H9 (cell line): Measurements from ENCODE around the gene ICAM2. TPM values are rescaled to one million over a fixed set of nuclear protein-coding genes. Genes with fewer than 3 reads are reported as not detected.
A peak's percentile ranks its signal among the peaks of the same experiment; 100 is the strongest.

Experiments used
- DNase-seq: peaks from one replicate; pipeline ENCODE4 v3.0.0-alpha.2; 2017
- H2AFZ ChIP-seq: one replicate; pipeline ENCODE4 v1.6.1; 2013; ENCODE audit warnings: mild to moderate bottlenecking, low read length, control low read depth, moderate library complexity
- H2AK5ac ChIP-seq: 2 replicates; pipeline ENCODE4 v1.6.1; 2013; ENCODE audit warnings: low read length, control low read depth, mixed read lengths; ENCODE audit not compliant: insufficient read length
- H2BK120ac ChIP-seq: one replicate; pipeline ENCODE4 v1.6.1; 2013; ENCODE audit warnings: low read depth, mild to moderate bottlenecking, low read length, control low read depth, inconsistent platforms; ENCODE audit not compliant: poor library complexity, severe bottlenecking
- H2BK12ac ChIP-seq: 2 replicates; pipeline ENCODE4 v1.6.1; 2013; ENCODE audit warnings: low read length, control low read depth, mixed read lengths, low read depth; ENCODE audit not compliant: insufficient read length
- H2BK15ac ChIP-seq: 2 replicates; pipeline ENCODE4 v1.6.1; 2013; ENCODE audit warnings: low read depth, low read length, control low read depth
- H2BK20ac ChIP-seq: one replicate; pipeline ENCODE4 v1.6.1; 2013; ENCODE audit warnings: low read depth, mild to moderate bottlenecking, low read length, control low read depth, inconsistent platforms; ENCODE audit not compliant: poor library complexity, severe bottlenecking
- H2BK5ac ChIP-seq: 2 replicates; pipeline ENCODE4 v1.6.1; 2013; ENCODE audit warnings: low read length, control low read depth, mixed read lengths; ENCODE audit not compliant: insufficient read length
- H3K14ac ChIP-seq: 2 replicates; pipeline ENCODE4 v1.6.1; 2013; ENCODE audit warnings: low read length, control low read depth; ENCODE audit not compliant: insufficient read depth
- H3K18ac ChIP-seq: 2 replicates; pipeline ENCODE4 v1.6.1; 2013; ENCODE audit warnings: low read depth, mild to moderate bottlenecking, mixed read lengths, low read length, control low read depth; ENCODE audit not compliant: insufficient read length
- H3K23ac ChIP-seq: 2 replicates; pipeline ENCODE4 v1.6.1; 2013; ENCODE audit warnings: low read length, control low read depth, mixed read lengths, low read depth; ENCODE audit not compliant: insufficient read length
- H3K23me2 ChIP-seq: 2 replicates; pipeline ENCODE4 v1.6.1; 2013; ENCODE audit warnings: low read depth, mild to moderate bottlenecking, mixed read lengths, low read length, control low read depth; ENCODE audit not compliant: insufficient read length, poor library complexity, severe bottlenecking
- H3K27ac ChIP-seq: 2 replicates; pipeline ENCODE4 v1.5.1; 2013; ENCODE audit warnings: low read length, control low read depth, mixed read lengths, low read depth; ENCODE audit not compliant: insufficient read length
- H3K27me3 ChIP-seq: 2 replicates; pipeline ENCODE4 v1.6.1; 2013; ENCODE audit warnings: low read length, control low read depth, inconsistent platforms; ENCODE audit not compliant: insufficient read depth
- H3K4ac ChIP-seq: 2 replicates; pipeline ENCODE4 v1.6.1; 2013; ENCODE audit warnings: low read depth, mild to moderate bottlenecking, control low read depth, inconsistent platforms, low read length, moderate library complexity
- H3K4me1 ChIP-seq: 2 replicates; pipeline ENCODE4 v1.6.1; 2013; ENCODE audit warnings: low read length, control low read depth, inconsistent platforms; ENCODE audit not compliant: insufficient read depth
- H3K4me2 ChIP-seq: 2 replicates; pipeline ENCODE4 v1.6.1; 2013; ENCODE audit warnings: low read length, control low read depth, mixed read lengths; ENCODE audit not compliant: insufficient read length, insufficient read depth
- H3K56ac ChIP-seq: 2 replicates; pipeline ENCODE4 v1.6.1; 2013; ENCODE audit warnings: low read depth, mild to moderate bottlenecking, mixed read lengths, low read length, control low read depth; ENCODE audit not compliant: insufficient read length
- H3K79me1 ChIP-seq: 2 replicates; pipeline ENCODE4 v1.6.1; 2013; ENCODE audit warnings: low read depth, mild to moderate bottlenecking, moderate library complexity, low read length, control low read depth, inconsistent platforms; ENCODE audit not compliant: insufficient read depth, poor library complexity, severe bottlenecking
- H3K79me2 ChIP-seq: 2 replicates; pipeline ENCODE4 v1.6.1; 2013; ENCODE audit warnings: low read length, control low read depth, inconsistent platforms; ENCODE audit not compliant: insufficient read depth
- H3K9ac ChIP-seq: 2 replicates; pipeline ENCODE4 v1.6.1; 2013; ENCODE audit warnings: low read length, control low read depth, mixed read lengths; ENCODE audit not compliant: insufficient read length; ENCODE audit errors: extremely low read depth
- H3K9me3 ChIP-seq: one replicate; pipeline ENCODE4 v1.6.1; 2013; ENCODE audit warnings: low read depth, low read length, inconsistent platforms; ENCODE audit not compliant: control insufficient read depth
- H3T11ph ChIP-seq: one replicate; pipeline ENCODE4 v1.6.1; 2013; ENCODE audit warnings: mild to moderate bottlenecking, low read length, control low read depth, inconsistent platforms
- H4K20me1 ChIP-seq: one replicate; pipeline ENCODE4 v1.6.1; 2013; ENCODE audit not compliant: control insufficient read depth, insufficient read length, insufficient read depth
- H4K5ac ChIP-seq: 2 replicates; pipeline ENCODE4 v1.6.1; 2013; ENCODE audit warnings: low read depth, mild to moderate bottlenecking, mixed read lengths, low read length, control low read depth; ENCODE audit not compliant: insufficient read length
- H4K8ac ChIP-seq: replicated peaks from 2 replicates; pipeline ENCODE4 v1.6.1; 2013; ENCODE audit warnings: low read length, control low read depth, mixed read lengths, low read depth; ENCODE audit not compliant: insufficient read length
- H4K91ac ChIP-seq: 2 replicates; pipeline ENCODE4 v1.6.1; 2013; ENCODE audit warnings: low read depth, mild to moderate bottlenecking, moderate library complexity, mixed read lengths, low read length, control low read depth; ENCODE audit not compliant: insufficient read length
- H3K27ac Mint-ChIP-seq, 3 experiments: 2 replicates in 2 of 3; 3 replicates in 1 of 3; pipeline ENCODE4 v1.8.0; 2020 to 2021; ENCODE audit warnings: mixed read lengths in 3 of 3, mild to moderate bottlenecking in 1 of 3, moderate library complexity in 1 of 3
- H3K27me3 Mint-ChIP-seq: 2 replicates; pipeline ENCODE4 v1.8.0; 2021; ENCODE audit warnings: low read depth, mild to moderate bottlenecking, moderate library complexity, mixed read lengths
- H3K36me3 Mint-ChIP-seq, 3 experiments: 2 replicates in 2 of 3; 3 replicates in 1 of 3; pipeline ENCODE4 v1.8.0; 2020 to 2021; ENCODE audit warnings: low read depth in 3 of 3, mixed read lengths in 3 of 3; ENCODE audit not compliant: insufficient read depth in 1 of 3
- H3K4me1 Mint-ChIP-seq, 2 experiments: 2 replicates each; pipeline ENCODE4 v1.8.0; 2020; ENCODE audit warnings: mixed read lengths in 2 of 2
- H3K4me3 Mint-ChIP-seq, 2 experiments: 2 replicates in 1 of 2; 3 replicates in 1 of 2; pipeline ENCODE4 v1.8.0; 2020 to 2021; ENCODE audit warnings: mild to moderate bottlenecking in 2 of 2, mixed read lengths in 2 of 2, moderate library complexity in 1 of 2
- H3K9me3 Mint-ChIP-seq, 2 experiments: 2 replicates in 1 of 2; 3 replicates in 1 of 2; pipeline ENCODE4 v1.8.0; 2020; ENCODE audit warnings: mild to moderate bottlenecking in 2 of 2, mixed read lengths in 2 of 2, moderate library complexity in 1 of 2
- CTCF ChIP-seq: fragments of 200-600 bp; sonication (generic); conservative IDR thresholded peaks from 3 replicates; pipeline ENCODE4 v1.8.0; 2021; ENCODE audit warnings: antibody characterized with exemption, mild to moderate bottlenecking
- WGBS: extraction: QIAGEN DNeasy Blood & Tissue Kit; methylation state at CpG from one replicate; pipeline ENCODE4 v1.1.7; 2013; ENCODE audit warnings: missing lambda C conversion rate, low lambda C conversion rate, mixed read lengths; ENCODE audit not compliant: insufficient read length; ENCODE audit errors: extremely low coverage; 5-methylcytosine and 5-hydroxymethylcytosine counted together
- total RNA-seq: library from RNA; stranded (reverse); gene quantifications from 2 replicates; pipeline ENCODE4 v1.2.1, GENCODE V29; 2021

Gene ICAM2
- total RNA-seq, 1 experiment from 2014 or later: 0.28 TPM

GRCh38 chr17:64017381-64017980 is 3.0 kb downstream of the ICAM2 start:
- no peak overlapping the region for H4K8ac ChIP-seq
- no peak overlapping the region for H4K91ac ChIP-seq
- no peak overlapping the region for H3K56ac ChIP-seq
- Mint-ChIP-seq H3K27me3 (peaks cover 12% of the 10 kb centered on the region), H3K4me1 (peaks cover 3 to 4% of the 10 kb centered on the region in 2 experiments), H3K4me3 (no peak overlapping the region), H3K9me3 (peaks cover 0 to 2% of the 10 kb centered on the region in 2 experiments; a peak in 1 of 5 replicates), H3K36me3 (no peaks in the 10 kb centered on the region), H3K27ac (no peak overlapping the region)
- no peak overlapping the region for H3K14ac ChIP-seq
- no peak overlapping the region for H3K9ac ChIP-seq
- TF ChIP-seq CTCF: peak; percentile 58
- H3K18ac ChIP-seq: no peak overlapping the region
- DNase-seq: no peak
- no peaks in the 10 kb centered on the region; the same call in 1 of the 2 replicates for H3K27me3 ChIP-seq
- H3T11ph ChIP-seq: no peak overlapping the region
- H3K4ac ChIP-seq: no peak overlapping the region
- no peaks in the 10 kb centered on the region for H3K4me1 ChIP-seq
- H2BK20ac ChIP-seq: no peak overlapping the region
- H2BK15ac ChIP-seq: no peak overlapping the region
- H2BK120ac ChIP-seq: no peak overlapping the region
- H2BK12ac ChIP-seq: no peak overlapping the region
- H3K9me3 ChIP-seq: no peaks in the 10 kb centered on the region
- no peak overlapping the region for H2BK5ac ChIP-seq
- H4K5ac ChIP-seq: no peak overlapping the region
- no peak overlapping the region for H2AFZ ChIP-seq
- H3K4me2 ChIP-seq: no peak overlapping the region
- H2AK5ac ChIP-seq: no peak overlapping the region
- H3K79me2 ChIP-seq: no peaks in the 10 kb centered on the region
- no CpG with 5 or more reads among the region's 2 CpGs for WGBS
- H3K79me1 ChIP-seq: no peaks in the 10 kb centered on the region
- peaks cover 3% of the 10 kb centered on the region for H3K23me2 ChIP-seq
- H3K27ac ChIP-seq: no peak overlapping the region
- H4K20me1 ChIP-seq: no peaks in the 10 kb centered on the region
- H3K23ac ChIP-seq: no peak overlapping the region
